Activated CD4-positive, alpha-beta T cell treated with anti-CD3 and anti-CD28 coated beads, Interleukin-2, Interleukin-6, amounts not matched to agents 100 ng/mL and 50 ng/mL, durations not matched to agents 16 hours and 8 hours (primary cell): Measurements from ENCODE around the gene DCAF5.
"Not testable (repeated sequence)": the region's sequence is repeated elsewhere in the genome, so short reads cannot be mapped to it uniquely, and the experiment has no call there.

ENCODE experiments used
- DNase-seq: peaks from one replicate; pipeline ENCODE4 v3.0.0-alpha.2; 2020

Gene DCAF5

GRCh38 chr14:69152902-69153151 is at the start of gene DCAF5:
Gene DCAF5, minus strand, starts transcription at chr14:69153119. Its CDS starts 141 bp downstream, at chr14:69152978.
- DNase-seq: no peak

- DNase-seq: no peak
These were observed 46.9 kb upstream of the DCAF5 start for GRCh38 chr14:69199786-69200185.

- DNase-seq: no peak
These were observed 40.8 kb upstream of the DCAF5 start for GRCh38 chr14:69193721-69194120.

- peak; percentile 88 for DNase-seq
These were observed 38.6 kb upstream of the DCAF5 start, which contains the start of gene EXD2 for GRCh38 chr14:69191340-69192111. Gene EXD2, plus strand, starts transcription at chr14:69191498. Its CDS starts 17,973 bp downstream, at chr14:69209471.

GRCh38 chr14:69190191-69190590 is 37.3 kb upstream of the DCAF5 start:
- DNase-seq: no peak

- DNase-seq: no peak
These were observed 30.8 kb upstream of the DCAF5 start for GRCh38 chr14:69183735-69184134.

- not testable (repeated sequence) for DNase-seq
These were observed 29.7 kb upstream of the DCAF5 start for GRCh38 chr14:69182580-69182979.

GRCh38 chr14:69181491-69181890 is 28.6 kb upstream of the DCAF5 start:
- DNase-seq: no peak

- DNase-seq: no peak
These were observed 22.2 kb upstream of the DCAF5 start for GRCh38 chr14:69175130-69175529.

- no peak for DNase-seq
These were observed 18.6 kb upstream of the DCAF5 start for GRCh38 chr14:69171569-69171968.

GRCh38 chr14:69170839-69171238 is 17.9 kb upstream of the DCAF5 start:
- DNase-seq: no peak

GRCh38 chr14:69165787-69166186 is 12.9 kb upstream of the DCAF5 start:
- not testable (repeated sequence) for DNase-seq

- no peak for DNase-seq
These were observed 8.7 kb upstream of the DCAF5 start for GRCh38 chr14:69161590-69161989.

- DNase-seq: no peak
These were observed 3.3 kb upstream of the DCAF5 start for GRCh38 chr14:69156224-69156623.

- DNase-seq: no peak
These were observed 1.9 kb upstream of the DCAF5 start for GRCh38 chr14:69154779-69155178.

GRCh38 chr14:69153873-69154270 is 953 bp upstream of the DCAF5 start:
- DNase-seq: no peak

- peak; percentile 95 for DNase-seq
These were observed 393 bp upstream of the DCAF5 start for GRCh38 chr14:69153152-69153872.

GRCh38 chr14:69152181-69152901 is 578 bp downstream of the DCAF5 start:
- peak; percentile 61 for DNase-seq

- peak; percentile 84 for DNase-seq
These were observed 1.3 kb downstream of the DCAF5 start for GRCh38 chr14:69151458-69152180.

- DNase-seq: no peak
These were observed 3.3 kb downstream of the DCAF5 start for GRCh38 chr14:69149461-69150244.

GRCh38 chr14:69142101-69142500 is 10.8 kb downstream of the DCAF5 start:
- no peak for DNase-seq

- no peak for DNase-seq
These were observed 11.4 kb downstream of the DCAF5 start for GRCh38 chr14:69141550-69141949.
